Dendritic cell treated with granulocyte-macrophage colony-stimulating factor and Interleukin-4, amounts not matched to agents 40 ng/mL and 50 ng/mL, for 4 days (primary cell): ENCODE results near the gene BIRC2.
"Not testable (repeated sequence)": the region's sequence is repeated elsewhere in the genome, so short reads cannot be mapped to it uniquely, and the experiment has no call there.

Experiments used
- H3K27ac Mint-ChIP-seq: one replicate; pipeline ENCODE4 v1.8.0; 2022; ENCODE audit warnings: mild to moderate bottlenecking, mixed read lengths
- H3K27me3 Mint-ChIP-seq: one replicate; pipeline ENCODE4 v1.8.0; 2022; ENCODE audit warnings: mild to moderate bottlenecking, mixed read lengths
- H3K36me3 Mint-ChIP-seq: one replicate; pipeline ENCODE4 v1.8.0; 2022; ENCODE audit warnings: low read depth, mixed read lengths
- H3K4me1 Mint-ChIP-seq: one replicate; pipeline ENCODE4 v1.8.0; 2022; ENCODE audit warnings: low read depth, mixed read lengths
- H3K4me3 Mint-ChIP-seq: one replicate; pipeline ENCODE4 v1.8.0; 2022; ENCODE audit warnings: mild to moderate bottlenecking, moderate library complexity, mixed read lengths
- H3K9me3 Mint-ChIP-seq: one replicate; pipeline ENCODE4 v1.8.0; 2022; ENCODE audit warnings: mixed read lengths
- intact Hi-C: fragments of 100-400 bp; cut with micrococcal nuclease; formaldehyde crosslinking; loops from one replicate; pipeline ENCODE4 v1.15.0; 2022

Gene BIRC2

DNA sequence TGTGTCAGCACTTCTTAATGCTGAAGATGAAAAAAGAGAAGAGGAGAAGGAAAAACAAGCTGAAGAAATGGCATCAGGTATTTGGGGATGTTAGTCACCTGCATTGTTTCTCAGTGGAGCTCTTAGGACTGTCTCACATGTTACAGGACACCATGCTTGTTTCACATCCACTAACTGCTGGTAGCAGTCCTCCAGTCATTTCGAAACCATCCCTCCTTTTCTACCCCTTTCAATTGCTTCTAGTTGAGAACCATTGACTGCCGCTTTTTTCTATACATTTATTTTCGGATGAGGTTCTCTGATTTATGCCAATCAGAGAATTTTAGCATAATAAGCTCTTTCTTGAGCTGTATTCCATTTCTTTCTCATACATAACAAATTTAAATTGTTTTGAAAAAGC is 21.5 kb downstream of the BIRC2 start:
- H3K9me3 Mint-ChIP-seq, result no peaks in the 10 kb centered on the region
- no peak overlapping the region for H3K27ac Mint-ChIP-seq
- peaks cover 62% of the 10 kb centered on the region for H3K36me3 Mint-ChIP-seq
- peaks cover 38% of the 10 kb centered on the region for H3K4me1 Mint-ChIP-seq
- H3K4me3 Mint-ChIP-seq, result no peak overlapping the region
- no peaks in the 10 kb centered on the region for H3K27me3 Mint-ChIP-seq
- intact Hi-C loops, result no loop called here

DNA sequence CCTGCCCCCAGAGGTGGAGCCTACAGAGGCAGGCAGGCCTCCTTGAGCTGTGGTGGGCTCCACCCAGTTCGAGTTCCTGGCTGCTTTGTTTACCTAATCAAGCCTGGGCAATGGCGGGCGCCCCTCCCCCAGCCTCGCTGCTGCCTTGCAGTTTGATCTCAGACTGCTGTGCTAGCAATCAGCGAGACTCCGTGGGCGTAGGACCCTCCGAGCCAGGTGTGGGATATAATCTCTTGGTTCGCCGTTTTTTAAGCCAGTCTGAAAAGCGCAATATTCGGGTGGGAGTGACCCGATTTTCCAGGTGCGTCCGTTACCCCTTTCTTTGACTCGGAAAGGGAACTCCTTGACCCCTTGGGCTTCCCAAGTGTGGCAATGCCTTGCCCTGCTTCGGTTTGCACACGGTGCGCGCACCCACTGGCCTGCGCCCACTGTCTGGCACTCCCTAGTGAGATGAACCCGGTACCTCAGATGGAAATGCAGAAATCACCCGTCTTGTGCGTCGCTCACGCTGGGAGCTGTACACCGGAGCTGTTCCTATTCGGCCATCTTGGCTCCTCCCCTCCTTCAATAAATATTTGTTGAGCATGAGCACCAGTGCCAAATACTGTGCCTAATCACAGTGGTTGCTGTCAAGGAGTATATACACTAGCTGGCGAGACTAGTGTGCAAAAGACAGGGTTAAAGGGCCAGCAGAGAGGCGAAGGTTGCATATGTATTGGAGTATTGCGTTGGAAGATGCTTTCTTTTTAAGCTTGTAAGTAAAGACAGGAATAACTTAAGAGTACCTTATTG is 27.8 kb downstream of the BIRC2 start:
- H3K27me3 Mint-ChIP-seq, H3K27ac Mint-ChIP-seq, H3K4me1 Mint-ChIP-seq, H3K4me3 Mint-ChIP-seq, H3K9me3 Mint-ChIP-seq, intact Hi-C loops: not testable (repeated sequence)
- peaks cover 62% of the 10 kb centered on the region for H3K36me3 Mint-ChIP-seq

DNA sequence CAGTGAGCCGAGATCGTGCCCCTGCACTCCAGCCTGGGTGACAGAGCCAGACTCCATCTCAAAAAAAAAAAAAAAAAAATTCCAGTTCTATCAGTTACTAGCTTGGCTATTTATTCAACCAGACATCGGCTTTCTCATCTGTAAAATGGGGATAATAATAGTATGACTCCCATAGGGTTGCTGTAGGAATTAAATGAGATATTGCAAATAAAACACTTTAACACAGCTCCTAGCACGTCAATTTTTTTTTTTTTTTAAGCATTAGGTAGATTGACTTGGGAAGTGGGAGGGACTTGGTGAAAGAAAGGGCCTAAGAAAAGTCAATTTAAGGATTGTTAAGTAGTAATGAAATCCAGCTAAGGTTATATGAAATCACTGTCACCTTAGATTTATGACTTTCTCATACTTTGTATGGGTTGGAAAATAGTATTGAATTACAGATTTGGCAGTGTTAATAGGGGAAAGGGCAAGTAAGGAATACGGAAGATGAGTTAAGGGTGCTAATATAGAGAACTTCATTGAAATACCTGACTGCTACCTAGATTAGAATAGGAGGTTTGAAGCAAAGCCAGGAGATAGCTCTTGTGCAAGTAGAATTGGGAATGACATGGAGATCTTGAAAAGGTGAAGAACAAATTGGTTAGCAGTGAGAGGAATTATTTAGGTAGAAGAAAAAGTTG is 28.8 kb downstream of the BIRC2 start:
- no peak overlapping the region for H3K27ac Mint-ChIP-seq
- intact Hi-C loops, result no loop called here
- H3K9me3 Mint-ChIP-seq, result no peaks in the 10 kb centered on the region
- peaks cover 7% of the 10 kb centered on the region for H3K4me1 Mint-ChIP-seq
- peaks cover 70% of the 10 kb centered on the region for H3K36me3 Mint-ChIP-seq
- H3K27me3 Mint-ChIP-seq, result no peaks in the 10 kb centered on the region
- H3K4me3 Mint-ChIP-seq, result no peak overlapping the region

DNA sequence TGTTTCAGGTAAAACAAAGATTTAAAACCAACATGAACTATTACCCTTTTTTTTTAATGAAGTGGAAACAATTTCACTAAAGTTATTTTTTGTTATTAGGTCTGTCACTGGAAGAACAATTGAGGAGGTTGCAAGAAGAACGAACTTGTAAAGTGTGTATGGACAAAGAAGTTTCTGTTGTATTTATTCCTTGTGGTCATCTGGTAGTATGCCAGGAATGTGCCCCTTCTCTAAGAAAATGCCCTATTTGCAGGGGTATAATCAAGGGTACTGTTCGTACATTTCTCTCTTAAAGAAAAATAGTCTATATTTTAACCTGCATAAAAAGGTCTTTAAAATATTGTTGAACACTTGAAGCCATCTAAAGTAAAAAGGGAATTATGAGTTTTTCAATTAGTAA is 30.9 kb downstream of the BIRC2 start:
- Mint-ChIP-seq H3K4me3 (no peak overlapping the region), H3K9me3 (no peaks in the 10 kb centered on the region), H3K27ac (no peak overlapping the region), H3K4me1 (no peaks in the 10 kb centered on the region), H3K36me3 (peaks cover 76% of the 10 kb centered on the region), H3K27me3 (no peaks in the 10 kb centered on the region)
- intact Hi-C loops, result no loop called here

DNA sequence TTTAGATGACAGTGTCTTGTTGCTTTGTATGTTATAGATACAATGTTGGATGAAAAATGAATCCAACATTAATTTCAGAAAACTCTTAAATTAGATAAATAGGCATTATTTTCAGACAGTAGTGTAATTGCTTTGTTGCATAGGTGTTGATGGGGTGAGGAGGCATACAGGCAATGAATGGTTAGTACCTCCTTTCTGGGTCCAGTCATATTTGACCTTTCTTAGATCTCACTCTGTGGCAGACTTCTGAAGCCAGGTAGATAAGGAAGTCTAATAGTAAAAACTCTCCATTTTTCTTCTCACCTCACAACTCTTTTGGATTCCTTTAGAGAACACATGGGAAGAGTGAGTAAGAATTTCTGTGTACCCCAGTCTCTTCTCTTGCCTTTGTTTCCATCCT is 31.8 kb downstream of the BIRC2 start:
- no peak overlapping the region for H3K27ac Mint-ChIP-seq

DNA sequence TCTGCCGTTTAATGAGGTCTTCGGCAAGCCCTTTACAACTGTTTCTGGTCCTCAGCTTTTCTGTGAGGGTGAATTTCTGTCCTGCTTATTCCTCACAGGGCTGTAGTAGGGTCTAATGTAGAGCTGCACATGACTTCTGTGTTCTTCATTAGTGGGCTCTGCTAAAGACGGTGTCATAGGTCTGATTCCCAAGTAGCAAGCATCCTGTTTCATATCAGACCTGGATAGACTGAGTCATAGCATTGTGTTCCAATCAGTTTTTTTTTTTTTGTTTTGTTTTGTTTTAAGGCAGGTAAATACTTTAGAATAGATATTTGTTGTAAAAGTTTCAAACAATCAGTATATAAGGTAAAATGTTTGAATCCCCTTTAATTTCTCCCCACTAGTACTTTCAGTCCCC is 35.4 kb downstream of the BIRC2 start:
- intact Hi-C loops, result no loop called here
- Mint-ChIP-seq H3K4me3 (no peak overlapping the region), H3K27ac (no peak overlapping the region), H3K4me1 (peaks cover 12% of the 10 kb centered on the region), H3K27me3 (no peaks in the 10 kb centered on the region), H3K36me3 (peaks cover 84% of the 10 kb centered on the region), H3K9me3 (no peaks in the 10 kb centered on the region)

More for the DNA sequence above, 31.8 kb downstream of the BIRC2 start:
- intact Hi-C loops, result no loop called here
- peaks cover 85% of the 10 kb centered on the region for H3K36me3 Mint-ChIP-seq
- no peaks in the 10 kb centered on the region for H3K27me3 Mint-ChIP-seq
- no peaks in the 10 kb centered on the region for H3K9me3 Mint-ChIP-seq
- H3K4me1 Mint-ChIP-seq, result no peaks in the 10 kb centered on the region
- no peak overlapping the region for H3K4me3 Mint-ChIP-seq

DNA sequence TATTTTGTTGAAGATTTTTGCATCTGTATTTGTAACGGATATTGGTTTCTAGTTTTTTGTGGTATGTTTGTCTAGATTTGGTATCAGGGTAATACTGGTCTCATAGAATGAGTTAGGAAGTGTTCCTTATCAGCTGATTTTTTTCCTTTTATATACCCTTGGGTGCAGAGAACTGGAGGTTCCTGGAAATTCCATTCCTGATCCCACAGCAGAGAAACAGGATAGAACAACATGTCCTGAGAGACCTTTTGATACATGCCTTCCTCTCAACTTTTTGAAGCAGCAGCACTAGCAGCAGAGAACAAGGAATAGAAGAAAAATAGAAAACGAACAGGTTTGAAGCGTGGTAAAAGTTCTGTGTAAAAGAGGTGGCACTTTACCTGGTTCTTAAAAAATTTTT is 36.8 kb downstream of the BIRC2 start:
- Mint-ChIP-seq H3K4me3 (no peak overlapping the region), H3K36me3 (peaks cover 82% of the 10 kb centered on the region), H3K9me3 (no peaks in the 10 kb centered on the region), H3K27me3 (no peaks in the 10 kb centered on the region), H3K27ac (no peak overlapping the region), H3K4me1 (peaks cover 12% of the 10 kb centered on the region)
- intact Hi-C loops, result no loop called here

DNA sequence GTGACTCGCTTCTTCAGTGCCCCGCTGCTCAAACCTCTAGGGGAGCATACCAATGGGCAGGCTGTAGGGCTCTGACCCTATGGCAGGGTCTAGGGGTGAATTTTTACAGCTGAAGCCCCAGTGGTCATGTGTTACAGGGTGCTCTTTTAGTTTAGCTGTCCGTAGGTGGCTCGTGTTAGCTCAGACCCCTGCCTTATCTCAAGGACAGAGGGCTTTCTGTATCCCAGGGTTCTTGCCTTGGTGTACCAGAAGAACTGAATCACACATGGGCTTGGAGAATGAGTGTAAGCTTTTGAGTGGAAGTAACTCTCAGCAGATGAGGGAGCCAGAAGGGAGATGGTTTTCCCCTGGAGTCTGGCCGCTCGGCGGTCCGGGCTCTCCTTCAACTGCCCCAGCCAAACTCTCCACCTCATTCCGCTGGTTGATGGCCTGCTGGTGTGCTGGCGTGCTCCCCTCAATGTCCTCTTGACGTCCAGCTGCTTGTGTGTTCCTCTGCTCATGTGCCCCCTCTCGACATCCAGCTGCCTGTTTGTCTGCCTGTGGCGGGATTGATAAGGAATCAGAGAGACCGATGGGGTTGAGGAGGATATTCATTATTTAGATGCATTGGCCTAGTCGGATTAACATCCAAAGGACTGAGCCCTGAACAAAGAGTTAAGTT is 37.5 kb downstream of the BIRC2 start:
- intact Hi-C loops, result no loop called here
- Mint-ChIP-seq H3K9me3 (no peaks in the 10 kb centered on the region), H3K4me1 (peaks cover 12% of the 10 kb centered on the region), H3K27me3 (no peaks in the 10 kb centered on the region), H3K36me3 (peaks cover 82% of the 10 kb centered on the region), H3K27ac (peak overlapping the region; percentile 43), H3K4me3 (no peak overlapping the region)

DNA sequence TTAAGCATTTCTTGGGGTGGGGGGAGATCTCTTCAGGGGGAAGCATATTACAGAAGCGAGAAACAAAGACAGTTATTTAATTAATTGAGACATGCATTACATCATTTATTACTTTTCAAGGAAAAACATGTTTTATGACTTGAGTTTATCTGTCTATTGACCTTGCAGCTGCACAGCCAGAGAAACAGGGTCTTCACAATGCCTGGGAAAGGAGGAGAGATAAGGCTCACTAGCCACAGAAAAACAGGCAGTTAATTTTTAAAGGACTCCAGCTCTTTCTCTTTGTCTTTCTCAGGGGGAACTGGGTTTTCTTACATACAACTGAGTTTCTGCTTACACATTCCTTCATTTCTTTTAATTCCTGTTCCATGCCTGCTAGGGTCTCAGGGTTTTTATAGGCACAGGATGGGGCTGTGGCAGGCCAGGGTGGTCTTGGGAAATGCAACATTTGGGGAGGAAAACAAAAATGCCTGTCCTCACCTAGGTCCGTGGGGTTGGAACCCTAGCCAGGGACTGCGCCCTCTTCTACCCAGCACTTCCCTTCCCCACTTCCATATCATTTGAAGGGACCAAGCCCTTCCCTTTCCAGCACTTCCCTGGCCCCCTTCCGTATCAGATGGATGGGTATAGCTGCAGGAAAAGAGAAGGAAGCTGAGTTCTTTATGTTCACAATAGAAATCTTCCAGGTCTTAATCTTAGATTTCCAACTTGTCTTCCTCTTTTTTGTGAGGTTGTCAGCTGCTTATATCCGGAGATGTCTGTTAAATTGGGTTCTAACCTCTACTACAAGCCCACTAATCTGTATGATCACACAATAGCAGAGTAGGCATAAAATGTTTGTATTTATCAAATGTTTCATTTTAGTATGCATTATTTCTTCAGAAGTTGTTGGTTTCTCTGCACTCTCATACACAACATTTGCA is 38.3 kb downstream of the BIRC2 start:
- intact Hi-C loops, result no loop called here
- Mint-ChIP-seq H3K27me3 (no peaks in the 10 kb centered on the region), H3K27ac (peak overlapping the region; percentile 43), H3K4me1 (peaks cover 13% of the 10 kb centered on the region), H3K9me3 (no peaks in the 10 kb centered on the region), H3K4me3 (no peak overlapping the region), H3K36me3 (peaks cover 82% of the 10 kb centered on the region)

DNA sequence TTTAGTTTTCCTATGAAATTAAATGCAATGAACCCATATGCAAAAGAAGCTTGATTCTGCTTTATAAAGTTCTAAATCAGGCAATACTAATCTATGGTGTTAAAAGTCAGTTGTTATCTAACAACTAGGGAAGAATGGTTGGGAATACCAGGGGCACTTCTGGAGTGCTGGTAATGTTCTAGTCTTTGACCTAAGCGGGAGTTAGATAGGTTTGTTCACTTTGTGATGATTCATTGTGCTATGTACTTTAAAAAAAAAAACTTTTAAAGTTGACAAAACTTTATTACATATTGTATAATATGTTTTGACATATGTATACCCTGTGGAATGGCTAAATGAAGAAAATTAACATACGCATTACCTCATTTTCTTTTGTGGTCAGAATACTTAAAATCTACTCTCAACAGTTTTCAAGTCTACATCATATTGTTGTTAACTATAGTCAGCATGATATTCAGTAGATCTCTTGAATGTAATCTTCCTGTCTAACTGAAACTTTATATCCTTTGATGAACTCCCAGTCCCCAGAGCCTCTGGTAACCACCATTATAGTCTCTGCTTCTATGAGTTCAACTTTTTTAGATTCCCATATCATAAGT is 39.2 kb downstream of the BIRC2 start:
- intact Hi-C loops, result no loop called here
- Mint-ChIP-seq H3K4me3 (no peak overlapping the region), H3K36me3 (peaks cover 81% of the 10 kb centered on the region), H3K27ac (no peak overlapping the region), H3K9me3 (no peaks in the 10 kb centered on the region), H3K4me1 (peaks cover 19% of the 10 kb centered on the region), H3K27me3 (no peaks in the 10 kb centered on the region)

DNA sequence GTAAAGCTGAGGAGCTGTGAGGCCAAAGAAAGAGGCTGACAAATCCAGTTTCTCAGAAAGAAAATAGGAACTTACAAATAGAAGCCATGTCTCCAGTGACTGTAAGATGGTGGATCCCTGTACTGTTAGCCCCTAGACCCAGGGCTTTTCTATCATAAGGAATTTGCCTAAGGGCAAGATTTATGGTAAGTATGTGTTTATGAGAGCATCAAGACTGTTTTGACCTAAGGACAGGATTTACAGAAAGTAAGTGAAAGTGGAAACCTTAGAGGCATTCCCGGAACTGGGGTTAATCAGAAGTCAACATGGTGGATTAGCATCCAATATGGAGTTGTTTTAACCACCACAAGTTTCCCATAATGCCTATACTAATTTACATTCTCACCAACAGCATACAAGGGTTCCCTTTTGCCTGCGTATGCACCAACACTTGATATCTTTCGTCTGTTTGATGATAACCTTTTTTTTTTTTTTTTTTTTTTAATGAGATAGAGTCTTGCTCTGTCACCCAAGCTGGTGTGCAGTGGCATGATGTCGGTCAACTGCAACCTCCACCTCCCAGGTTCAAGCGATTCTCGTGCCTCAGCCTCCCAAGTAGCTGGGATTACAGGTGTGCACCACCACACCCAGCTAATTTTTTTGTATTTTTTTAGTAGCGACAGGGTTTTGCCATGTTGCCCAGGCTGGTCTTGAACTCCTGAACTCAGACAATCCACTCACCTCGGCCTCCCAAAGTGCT is 40.2 kb downstream of the BIRC2 start:
- Mint-ChIP-seq H3K9me3 (no peaks in the 10 kb centered on the region), H3K4me3 (no peak overlapping the region), H3K4me1 (peaks cover 29% of the 10 kb centered on the region), H3K27ac (no peak overlapping the region), H3K36me3 (peaks cover 81% of the 10 kb centered on the region), H3K27me3 (no peaks in the 10 kb centered on the region)
- intact Hi-C loops, result no loop called here

DNA sequence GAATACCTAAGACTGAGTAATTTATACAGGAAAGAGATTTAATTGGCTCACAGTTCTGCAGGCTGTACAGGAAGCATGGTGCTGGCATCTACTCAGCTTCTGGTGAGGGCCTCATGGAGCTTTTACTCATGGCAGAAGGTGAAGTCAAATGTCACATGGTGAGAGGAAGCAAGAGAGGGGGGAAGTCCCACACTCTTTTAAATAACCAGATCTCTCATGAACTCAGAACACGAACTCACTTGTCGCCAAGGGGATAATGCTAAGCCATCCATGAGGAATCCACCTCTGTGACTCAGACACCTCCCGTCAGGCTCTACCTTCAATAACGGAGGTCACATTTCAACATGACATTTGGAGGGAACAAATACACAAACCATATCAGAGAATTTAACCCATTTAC is 42.2 kb downstream of the BIRC2 start:
- Mint-ChIP-seq H3K27ac (no peak overlapping the region), H3K4me3 (no peak overlapping the region), H3K36me3 (peaks cover 87% of the 10 kb centered on the region)

More for the DNA sequence above, 42.2 kb downstream of the BIRC2 start:
- Mint-ChIP-seq H3K4me1 (peaks cover 41% of the 10 kb centered on the region), H3K9me3 (no peaks in the 10 kb centered on the region), H3K27me3 (no peaks in the 10 kb centered on the region)
- intact Hi-C loops, result no loop called here
